GM19238 (cell line): Measurements from ENCODE around the gene POFUT2.

ENCODE experiments used
- DNase-seq: peaks from one replicate; pipeline ENCODE4 v3.0.0; 2011; ENCODE audit warnings: low spot score; ENCODE audit not compliant: insufficient read length

Gene POFUT2

GRCh38 chr21:45225041-45225740 is 62.5 kb downstream of the POFUT2 start:
- DNase-seq, result no peak

- DNase-seq, result no peak
Measured at GRCh38 chr21:45224189-45224938, 63.3 kb downstream of the POFUT2 start.

- no peak for DNase-seq
Measured at GRCh38 chr21:45223236-45224185, 64.2 kb downstream of the POFUT2 start.

- no peak for DNase-seq
Measured at GRCh38 chr21:45222001-45222400, 65.7 kb downstream of the POFUT2 start.

- DNase-seq, result no peak
Measured at GRCh38 chr21:45220714-45221490, 66.8 kb downstream of the POFUT2 start.

GRCh38 chr21:45220071-45220481 is 67.6 kb downstream of the POFUT2 start:
- DNase-seq, result no peak

- DNase-seq, result no peak
Measured at GRCh38 chr21:45219517-45219916, 68.2 kb downstream of the POFUT2 start.

GRCh38 chr21:45217010-45217409 is 70.7 kb downstream of the POFUT2 start:
- DNase-seq, result no peak

GRCh38 chr21:45215213-45215612 is 72.5 kb downstream of the POFUT2 start:
- DNase-seq, result no peak
